Renal pelvis (tissue), 4 donors: ENCODE results near the gene CPED1. TPM values are rescaled to one million over a fixed set of nuclear protein-coding genes. Genes with fewer than 3 reads are reported as not detected.
"Not testable (repeated sequence)": the region's sequence is repeated elsewhere in the genome, so short reads cannot be mapped to it uniquely, and the experiment has no call there.

ENCODE experiments used
- DNase-seq: peaks from one replicate; pipeline ENCODE4 v3.0.0-alpha.2; 2013
- polyA plus RNA-seq, 3 donors: library from polyadenylated mRNA; unstranded; fragments of 120-200 nt; gene quantifications; one replicate each; pipeline ENCODE4 v1.2.1, GENCODE V29; 2013; ENCODE audit not compliant: insufficient read length in 3 of 3

Gene CPED1
- polyA plus RNA-seq, 3 donors: 30.1 to 43.3 (median 35.6) TPM

- DNase-seq: no peak
Measured at GRCh38 chr7:120966961-120967360, 21.6 kb upstream of the CPED1 start.

- DNase-seq: no peak
Measured at GRCh38 chr7:120973849-120974248, 14.7 kb upstream of the CPED1 start.

- no peak for DNase-seq
Measured at GRCh38 chr7:120979765-120980499, 8.6 kb upstream of the CPED1 start.

GRCh38 chr7:120981117-120981516 is 7.4 kb upstream of the CPED1 start:
- DNase-seq: no peak

GRCh38 chr7:120981888-120982615 is 6.5 kb upstream of the CPED1 start:
- no peak for DNase-seq

GRCh38 chr7:120983592-120983991 is 4.9 kb upstream of the CPED1 start:
- not testable (repeated sequence) for DNase-seq

GRCh38 chr7:120984406-120984805 is 4.1 kb upstream of the CPED1 start:
- DNase-seq: no peak

- DNase-seq: no peak
Measured at GRCh38 chr7:120985130-120985758, 3.3 kb upstream of the CPED1 start.

GRCh38 chr7:120985839-120986238 is 2.7 kb upstream of the CPED1 start:
- DNase-seq: no peak

- no peak for DNase-seq
Measured at GRCh38 chr7:120986650-120987049, 1.9 kb upstream of the CPED1 start.

- no peak for DNase-seq
Measured at GRCh38 chr7:120987280-120987679, 1.2 kb upstream of the CPED1 start.

GRCh38 chr7:120987683-120988590 is 574 bp upstream of the CPED1 start:
- peak; percentile 91 for DNase-seq

GRCh38 chr7:120989257-120990220 is 1.0 kb downstream of the CPED1 start:
- DNase-seq: no peak

GRCh38 chr7:120990468-120991118 is 2.1 kb downstream of the CPED1 start:
- no peak for DNase-seq

GRCh38 chr7:120991161-120991560 is 2.6 kb downstream of the CPED1 start:
- no peak for DNase-seq

- no peak for DNase-seq
Measured at GRCh38 chr7:120991581-120991980, 3.1 kb downstream of the CPED1 start.

- DNase-seq: no peak
Measured at GRCh38 chr7:120992272-120992964, 3.9 kb downstream of the CPED1 start.

GRCh38 chr7:120992965-120993494 is 4.5 kb downstream of the CPED1 start:
- DNase-seq: no peak

GRCh38 chr7:120993553-120994191 is 5.2 kb downstream of the CPED1 start:
- no peak for DNase-seq
